D721Med (cell line): ENCODE data around the gene DDX19B.
A peak's percentile ranks its signal among the peaks of the same experiment; 100 is the strongest.
"Not testable (repeated sequence)": the region's sequence is repeated elsewhere in the genome, so short reads cannot be mapped to it uniquely, and the experiment has no call there.

ENCODE experiments used
- DNase-seq: peaks from one replicate; pipeline ENCODE4 v3.0.0; 2011; ENCODE audit warnings: low spot score; ENCODE audit not compliant: insufficient read length
- FAIRE-seq: peaks from 2 replicates; lab custom pipeline; 2011; peaks lifted over from hg19 to GRCh38; lab: Jason Lieb, UNC
- CTCF ChIP-seq: IDR thresholded peaks from 2 replicates; pipeline ENCODE4 v1.5.1; 2012; ENCODE audit warnings: mild to moderate bottlenecking, control low read depth; ENCODE audit not compliant: insufficient read depth; ENCODE audit errors: missing control alignments

The DDX19B gene

GRCh38 chr16:70267516-70267915, 31.5 kb upstream of the DDX19B start:
- DNase-seq = no peak
- FAIRE-seq = no peak
- TF ChIP-seq CTCF = peak; percentile 55

- not testable (repeated sequence) for DNase-seq, FAIRE-seq
Measured at GRCh38 chr16:70267922-70268321, 31.1 kb upstream of the DDX19B start.

- FAIRE-seq (no peak), DNase-seq (no peak)
- no peak for TF ChIP-seq CTCF
Measured at GRCh38 chr16:70269471-70269870, 29.5 kb upstream of the DDX19B start.

GRCh38 chr16:70270176-70270575, 28.8 kb upstream of the DDX19B start:
- FAIRE-seq (no peak), DNase-seq (no peak)
- TF ChIP-seq CTCF = no peak

GRCh38 chr16:70271696-70272095, 27.3 kb upstream of the DDX19B start:
- FAIRE-seq (no peak), DNase-seq (no peak)
- TF ChIP-seq CTCF = no peak

- FAIRE-seq (no peak), DNase-seq (no peak)
- TF ChIP-seq CTCF = no peak
Measured at GRCh38 chr16:70276392-70276791, 22.6 kb upstream of the DDX19B start.

GRCh38 chr16:70287304-70287971, 11.5 kb upstream of the DDX19B start:
- DNase-seq, FAIRE-seq: not testable (repeated sequence)

- no peak for FAIRE-seq
- no peak for TF ChIP-seq CTCF
- DNase-seq = peak; percentile 48
Measured at GRCh38 chr16:70289229-70290094, 9.5 kb upstream of the DDX19B start, which contains the start of gene AARS1. Gene AARS1 (minus strand): TSS chr16:70289506. CDS start chr16:70282763, 6,743 bp downstream.
